CD14-positive monocyte (primary cell): Measurements from ENCODE around the gene FANCC. TPM values are rescaled to one million over a fixed set of nuclear protein-coding genes. Genes with fewer than 3 reads are reported as not detected.

Experiments used
- DNase-seq, 3 donors: peaks; one replicate each; pipeline ENCODE4 v3.0.0-alpha.2; 2011 to 2022
- H2AFZ ChIP-seq: 2 replicates; pipeline ENCODE4 v1.6.0; 2012; ENCODE audit warnings: mild to moderate bottlenecking, low read depth, low read length, inconsistent platforms; ENCODE audit not compliant: insufficient read depth, poor library complexity, severe bottlenecking
- H3K27ac ChIP-seq, 2 donors: 1 replicate in 1 of 2; 2 replicates in 1 of 2; pipeline ENCODE4 v1.5.1; 2012 to 2013; ENCODE audit warnings: low read length in 2 of 2, control low read depth in 1 of 2, inconsistent platforms in 1 of 2, low read depth in 1 of 2, mild to moderate bottlenecking in 1 of 2
- H3K27me3 ChIP-seq, 2 donors: one replicate each; pipeline versions ENCODE4 v1.6.0 to v1.6.1; 2011 to 2013; ENCODE audit warnings: low read length in 2 of 2; ENCODE audit not compliant: control insufficient read depth in 2 of 2, insufficient read depth in 2 of 2
- H3K36me3 ChIP-seq, 2 donors: replicated peaks in 1 of 2; 1 replicate in 1 of 2; 2 replicates in 1 of 2; pipeline versions ENCODE4 v1.5.1 to v1.6.1; 2012 to 2013; ENCODE audit warnings: low read length in 2 of 2, control low read depth in 1 of 2, inconsistent platforms in 1 of 2, mild to moderate bottlenecking in 1 of 2; ENCODE audit not compliant: insufficient read depth in 2 of 2, control insufficient read depth in 1 of 2
- H3K4me1 ChIP-seq, 2 donors: 1 replicate in 1 of 2; 2 replicates in 1 of 2; pipeline versions ENCODE4 v1.5.1 to v1.6.1; 2012 to 2013; ENCODE audit warnings: low read length in 2 of 2, control low read depth in 1 of 2, inconsistent platforms in 1 of 2, mild to moderate bottlenecking in 1 of 2, moderate library complexity in 1 of 2; ENCODE audit not compliant: insufficient read depth in 2 of 2, control insufficient read depth in 1 of 2
- H3K4me2 ChIP-seq: replicated peaks from 2 replicates; pipeline ENCODE3; 2012; ENCODE audit warnings: low read length, moderate library complexity, mild to moderate bottlenecking; ENCODE audit not compliant: poor library complexity, severe bottlenecking; ENCODE audit errors: extremely low read depth
- H3K4me3 ChIP-seq, 3 experiments: fragments of 200-600 bp in 1 of 3; sonication (generic) in 1 of 3; replicated peaks in 1 of 3; 1 replicate in 2 of 3; 2 replicates in 1 of 3; pipeline ENCODE4 v1.5.1; 2011 to 2013; ENCODE audit warnings: low read length in 3 of 3, mild to moderate bottlenecking in 3 of 3, control low read depth in 2 of 3, low read depth in 2 of 3, inconsistent platforms in 1 of 3, moderate library complexity in 1 of 3
- H3K79me2 ChIP-seq: 2 replicates; pipeline ENCODE4 v1.6.0; 2012; ENCODE audit warnings: mild to moderate bottlenecking, control low read depth, inconsistent platforms, low read length, moderate library complexity; ENCODE audit not compliant: insufficient read depth
- H3K9ac ChIP-seq: 2 replicates; pipeline ENCODE4 v1.6.0; 2017; ENCODE audit warnings: low read length, mild to moderate bottlenecking; ENCODE audit not compliant: insufficient read depth, poor library complexity, severe bottlenecking
- H3K9me3 ChIP-seq, 2 donors: replicated peaks in 1 of 2; 1 replicate in 1 of 2; 2 replicates in 1 of 2; pipeline versions ENCODE4 v1.5.1 to v1.6.1; 2012 to 2013; ENCODE audit warnings: low read length in 2 of 2, control low read depth in 1 of 2; ENCODE audit not compliant: control insufficient read depth in 1 of 2, insufficient read depth in 1 of 2
- H4K20me1 ChIP-seq: 2 replicates; pipeline ENCODE4 v1.6.0; 2012; ENCODE audit warnings: mild to moderate bottlenecking, low read length, control low read depth, moderate library complexity; ENCODE audit not compliant: insufficient read depth
- H3K27ac Mint-ChIP-seq, 7 donors: one replicate each; pipeline ENCODE4 v1.8.0; 2020; ENCODE audit warnings: mild to moderate bottlenecking in 7 of 7, mixed read lengths in 7 of 7, moderate library complexity in 6 of 7, inconsistent platforms in 2 of 7
- H3K27me3 Mint-ChIP-seq, 3 donors: one replicate each; pipeline ENCODE4 v1.8.0; 2021 to 2022; ENCODE audit warnings: low read depth in 3 of 3, mild to moderate bottlenecking in 3 of 3, mixed read lengths in 3 of 3, moderate library complexity in 3 of 3, inconsistent platforms in 1 of 3
- H3K36me3 Mint-ChIP-seq, 2 donors: one replicate each; pipeline ENCODE4 v1.8.0; 2020; ENCODE audit warnings: mixed read lengths in 2 of 2, inconsistent platforms in 1 of 2, mild to moderate bottlenecking in 1 of 2
- H3K4me1 Mint-ChIP-seq: one replicate; pipeline ENCODE4 v1.8.0; 2020; ENCODE audit warnings: mild to moderate bottlenecking, mixed read lengths
- H3K4me3 Mint-ChIP-seq, 2 donors: one replicate each; pipeline ENCODE4 v1.8.0; 2020; ENCODE audit warnings: mild to moderate bottlenecking in 2 of 2, mixed read lengths in 2 of 2, moderate library complexity in 1 of 2
- H3K9me3 Mint-ChIP-seq, 7 donors: one replicate each; pipeline ENCODE4 v1.8.0; 2020 to 2022; ENCODE audit warnings: mixed read lengths in 7 of 7, mild to moderate bottlenecking in 6 of 7, moderate library complexity in 6 of 7, inconsistent platforms in 2 of 7
- WGBS: methylation state at CpG from one replicate; pipeline ENCODE4 v1.1.5; 2013; ENCODE audit warnings: missing lambda C conversion rate; ENCODE audit not compliant: insufficient coverage; 5-methylcytosine and 5-hydroxymethylcytosine counted together
- intact Hi-C, 2 donors: fragments of 100-400 bp; cut with micrococcal nuclease; formaldehyde crosslinking; loops; one replicate each; pipeline versions ENCODE4 v1.15.0 to v1.15.1; 2023
- polyA plus RNA-seq, 3 donors: library from polyadenylated mRNA; depleted of rRNA in 1 of 3; unstranded in 2 of 3; stranded (reverse) in 1 of 3; fragments of 300-500 nt in 2 of 3; fragments of >200 nt in 1 of 3; fragmentation: Illumina TruSeq in 2 of 3; gene quantifications; 1 replicate in 2 of 3; 2 replicates in 1 of 3; pipeline ENCODE4 v1.2.3, GENCODE V29; 2012 to 2021
- TF ChIP-seq, protein P1 (sequence below): fragments of 200-600 bp; IDR thresholded peaks from one replicate; pipeline ENCODE4 v1.8.0; 2022; ENCODE audit warnings: antibody characterized with exemption, mild to moderate bottlenecking

Gene FANCC
- polyA plus RNA-seq, 3 donors, result 1.2 to 2.2 (median 1.5) TPM

- H3K4me1 Mint-ChIP-seq, result peaks cover 3% of the 10 kb centered on the region
- whole genome bisulfite sequencing, result 93% methylated on average over 6 of the region's 8 CpGs
- H3K36me3 ChIP-seq, result no peaks in the 10 kb centered on the region
- H3K4me3 Mint-ChIP-seq, result no peak overlapping the region
- H3K27ac Mint-ChIP-seq, result no peak overlapping the region
- H3K9ac ChIP-seq, result no peak overlapping the region
- no peaks in the 10 kb centered on the region for H3K27me3 ChIP-seq
- DNase-seq, result no peak
- intact Hi-C loops, result loop anchor here (2.0 to 5.0 kb wide), 2 partner anchors 447 to 449 kb away; no protein-coding TSS in a partner anchor
- H4K20me1 ChIP-seq, result no peaks in the 10 kb centered on the region
- no peak overlapping the region for H3K4me3 ChIP-seq
- no peak overlapping the region for H2AFZ ChIP-seq
- H3K4me1 ChIP-seq, result peaks cover 4% of the 10 kb centered on the region in 2 donors
- H3K9me3 Mint-ChIP-seq, result no peaks in the 10 kb centered on the region
- H3K79me2 ChIP-seq, result no peaks in the 10 kb centered on the region
- no peaks in the 10 kb centered on the region for H3K9me3 ChIP-seq
- H3K4me2 ChIP-seq, result no peak overlapping the region
- H3K27me3 Mint-ChIP-seq, result peaks cover 0 to 1% (median 1%) of the 10 kb centered on the region in 3 donors
- H3K36me3 Mint-ChIP-seq, result peaks cover 0 to 8% of the 10 kb centered on the region in 2 donors
- TF ChIP-seq, protein P1, sequence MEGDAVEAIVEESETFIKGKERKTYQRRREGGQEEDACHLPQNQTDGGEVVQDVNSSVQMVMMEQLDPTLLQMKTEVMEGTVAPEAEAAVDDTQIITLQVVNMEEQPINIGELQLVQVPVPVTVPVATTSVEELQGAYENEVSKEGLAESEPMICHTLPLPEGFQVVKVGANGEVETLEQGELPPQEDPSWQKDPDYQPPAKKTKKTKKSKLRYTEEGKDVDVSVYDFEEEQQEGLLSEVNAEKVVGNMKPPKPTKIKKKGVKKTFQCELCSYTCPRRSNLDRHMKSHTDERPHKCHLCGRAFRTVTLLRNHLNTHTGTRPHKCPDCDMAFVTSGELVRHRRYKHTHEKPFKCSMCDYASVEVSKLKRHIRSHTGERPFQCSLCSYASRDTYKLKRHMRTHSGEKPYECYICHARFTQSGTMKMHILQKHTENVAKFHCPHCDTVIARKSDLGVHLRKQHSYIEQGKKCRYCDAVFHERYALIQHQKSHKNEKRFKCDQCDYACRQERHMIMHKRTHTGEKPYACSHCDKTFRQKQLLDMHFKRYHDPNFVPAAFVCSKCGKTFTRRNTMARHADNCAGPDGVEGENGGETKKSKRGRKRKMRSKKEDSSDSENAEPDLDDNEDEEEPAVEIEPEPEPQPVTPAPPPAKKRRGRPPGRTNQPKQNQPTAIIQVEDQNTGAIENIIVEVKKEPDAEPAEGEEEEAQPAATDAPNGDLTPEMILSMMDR, result no peak
- H3K27ac ChIP-seq, result no peak overlapping the region
Measured at GRCh38 chr9:95129476-95130291, 187.8 kb downstream of the FANCC start.

DNA sequence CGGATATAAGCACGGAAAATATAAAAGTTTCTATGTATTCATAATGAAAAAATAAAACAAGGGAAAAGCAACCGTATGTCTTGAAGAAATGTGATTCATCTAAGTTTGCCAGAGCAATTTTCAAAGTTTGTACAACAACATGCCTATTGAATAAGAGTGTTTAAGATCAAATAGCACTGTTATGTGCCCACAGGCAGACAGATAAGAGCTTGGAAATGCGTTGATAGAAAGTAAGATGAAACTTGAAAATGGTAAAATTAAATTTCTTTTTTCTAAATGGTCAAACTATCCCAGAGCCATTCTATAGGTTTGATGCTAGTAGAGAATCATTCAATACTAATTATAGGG lies 189.4 kb downstream of the FANCC start:
- Histone ChIP-seq H3K9ac (no peak overlapping the region), H4K20me1 (no peaks in the 10 kb centered on the region), H3K36me3 (no peaks in the 10 kb centered on the region), H3K4me2 (no peak overlapping the region), H3K79me2 (no peaks in the 10 kb centered on the region), H3K4me1 (peaks cover 4% of the 10 kb centered on the region in 2 donors), H3K27me3 (no peaks in the 10 kb centered on the region), H3K27ac (no peak overlapping the region), H2AFZ (no peak overlapping the region), H3K9me3 (no peaks in the 10 kb centered on the region), H3K4me3 (no peak overlapping the region)
- WGBS, result no CpG with 5 or more reads among the region's 4 CpGs
- peaks cover 3% of the 10 kb centered on the region for H3K4me1 Mint-ChIP-seq
- TF ChIP-seq, protein P1, result no peak
- intact Hi-C loops, result loop anchor here in 1 of 2 donors (5.0 kb wide), 1 partner anchor 446 kb away; no protein-coding TSS in a partner anchor
- no peaks in the 10 kb centered on the region for H3K9me3 Mint-ChIP-seq
- H3K36me3 Mint-ChIP-seq, result peaks cover 1 to 14% of the 10 kb centered on the region in 2 donors
- H3K4me3 Mint-ChIP-seq, result no peak overlapping the region
- no peak for DNase-seq
- peaks cover 0 to 1% (median 1%) of the 10 kb centered on the region in 3 donors for H3K27me3 Mint-ChIP-seq
- H3K27ac Mint-ChIP-seq, result no peak overlapping the region
